HG03025 (cell line): ENCODE measurements around the gene CLASP1.
"Not testable (repeated sequence)": the region's sequence is repeated elsewhere in the genome, so short reads cannot be mapped to it uniquely, and the experiment has no call there.

Source experiments
- ATAC-seq: cut with Tn5 transposase; IDR thresholded peaks from one replicate; pipeline ENCODE4 v1.9.1; 2021; ENCODE audit warnings: mild to moderate bottlenecking, moderate library complexity; ENCODE audit not compliant: unreplicated experiment, low FRiP score

Gene CLASP1

GRCh38 chr2:121338281-121338680 lies 311.0 kb downstream of the CLASP1 start:
- ATAC-seq = no peak

- no peak for ATAC-seq
Observed at GRCh38 chr2:121336528-121337294, 312.6 kb downstream of the CLASP1 start.

GRCh38 chr2:121335294-121336290 lies 313.7 kb downstream of the CLASP1 start:
- no peak for ATAC-seq

GRCh38 chr2:121334581-121335293 lies 314.5 kb downstream of the CLASP1 start:
- no peak for ATAC-seq

- ATAC-seq = no peak
Observed at GRCh38 chr2:121333834-121334558, 315.3 kb downstream of the CLASP1 start.

GRCh38 chr2:121333231-121333630 lies 316.0 kb downstream of the CLASP1 start:
- ATAC-seq = no peak

GRCh38 chr2:121331324-121331723 lies 317.9 kb downstream of the CLASP1 start:
- ATAC-seq = not testable (repeated sequence)

- no peak for ATAC-seq
Observed at GRCh38 chr2:121330921-121331320, 318.3 kb downstream of the CLASP1 start.

GRCh38 chr2:121329786-121330185 lies 319.5 kb downstream of the CLASP1 start:
- no peak for ATAC-seq

- ATAC-seq = no peak
Observed at GRCh38 chr2:121326628-121327027, 322.6 kb downstream of the CLASP1 start.

- ATAC-seq = no peak
Observed at GRCh38 chr2:121324601-121325000, 324.7 kb downstream of the CLASP1 start.

GRCh38 chr2:121321476-121321875 lies 327.8 kb downstream of the CLASP1 start:
- no peak for ATAC-seq

- no peak for ATAC-seq
Observed at GRCh38 chr2:121319941-121320340, 329.3 kb downstream of the CLASP1 start.

- no peak for ATAC-seq
Observed at GRCh38 chr2:121316986-121317385, 332.3 kb downstream of the CLASP1 start.

- not testable (repeated sequence) for ATAC-seq
Observed at GRCh38 chr2:121313701-121314100, 335.6 kb downstream of the CLASP1 start.

GRCh38 chr2:121309801-121310200 lies 339.5 kb downstream of the CLASP1 start:
- no peak for ATAC-seq

GRCh38 chr2:121309323-121309722 lies 339.9 kb downstream of the CLASP1 start:
- ATAC-seq = no peak

GRCh38 chr2:121307048-121307447 lies 342.2 kb downstream of the CLASP1 start:
- no peak for ATAC-seq

- no peak for ATAC-seq
Observed at GRCh38 chr2:121304941-121305340, 344.3 kb downstream of the CLASP1 start.
